GM18520 (cell line): Measurements from ENCODE around the gene NOSTRIN.
"Not testable (repeated sequence)": the region's sequence is repeated elsewhere in the genome, so short reads cannot be mapped to it uniquely, and the experiment has no call there.

Source experiments
- ATAC-seq: cut with Tn5 transposase; IDR thresholded peaks from one replicate; pipeline ENCODE4 v1.9.1; 2021; ENCODE audit not compliant: unreplicated experiment

NOSTRIN gene

GRCh38 chr2:168819050-168819715 lies 16.7 kb downstream of the NOSTRIN start:
- no peak for ATAC-seq

GRCh38 chr2:168819829-168820489 lies 17.5 kb downstream of the NOSTRIN start:
- ATAC-seq, result no peak

GRCh38 chr2:168821577-168821976 lies 19.1 kb downstream of the NOSTRIN start:
- no peak for ATAC-seq

- ATAC-seq, result no peak
These were observed 19.6 kb downstream of the NOSTRIN start for GRCh38 chr2:168821992-168822391.

- ATAC-seq, result no peak
These were observed 22.7 kb downstream of the NOSTRIN start for GRCh38 chr2:168825126-168825525.

GRCh38 chr2:168830958-168831357 lies 28.5 kb downstream of the NOSTRIN start:
- ATAC-seq, result no peak

GRCh38 chr2:168831662-168832061 lies 29.2 kb downstream of the NOSTRIN start:
- no peak for ATAC-seq

GRCh38 chr2:168835969-168836368 lies 33.5 kb downstream of the NOSTRIN start:
- no peak for ATAC-seq

- no peak for ATAC-seq
These were observed 39.0 kb downstream of the NOSTRIN start for GRCh38 chr2:168841445-168841844.

GRCh38 chr2:168843253-168843652 lies 40.8 kb downstream of the NOSTRIN start:
- no peak for ATAC-seq

GRCh38 chr2:168848225-168848624 lies 45.8 kb downstream of the NOSTRIN start:
- ATAC-seq, result no peak

- no peak for ATAC-seq
These were observed 47.2 kb downstream of the NOSTRIN start for GRCh38 chr2:168849610-168850009.

- ATAC-seq, result no peak
These were observed 48.4 kb downstream of the NOSTRIN start for GRCh38 chr2:168850846-168851245.

- no peak for ATAC-seq
These were observed 49.4 kb downstream of the NOSTRIN start for GRCh38 chr2:168851674-168852320.

GRCh38 chr2:168852481-168852880 lies 50.0 kb downstream of the NOSTRIN start:
- no peak for ATAC-seq

- ATAC-seq, result no peak
These were observed 51.0 kb downstream of the NOSTRIN start for GRCh38 chr2:168853471-168853870.

GRCh38 chr2:168854651-168855050 lies 52.2 kb downstream of the NOSTRIN start:
- ATAC-seq, result no peak

- ATAC-seq, result no peak
These were observed 53.2 kb downstream of the NOSTRIN start for GRCh38 chr2:168855601-168856000.

- no peak for ATAC-seq
These were observed 55.7 kb downstream of the NOSTRIN start for GRCh38 chr2:168858146-168858545.

GRCh38 chr2:168867164-168867563 lies 64.7 kb downstream of the NOSTRIN start:
- ATAC-seq, result not testable (repeated sequence)

- ATAC-seq, result not testable (repeated sequence)
These were observed 67.9 kb downstream of the NOSTRIN start for GRCh38 chr2:168870369-168870768.

- not testable (repeated sequence) for ATAC-seq
These were observed 68.4 kb downstream of the NOSTRIN start for GRCh38 chr2:168870824-168871223.
